Measurements from ENCODE around the gene PEMT.

PEMT gene

DNA sequence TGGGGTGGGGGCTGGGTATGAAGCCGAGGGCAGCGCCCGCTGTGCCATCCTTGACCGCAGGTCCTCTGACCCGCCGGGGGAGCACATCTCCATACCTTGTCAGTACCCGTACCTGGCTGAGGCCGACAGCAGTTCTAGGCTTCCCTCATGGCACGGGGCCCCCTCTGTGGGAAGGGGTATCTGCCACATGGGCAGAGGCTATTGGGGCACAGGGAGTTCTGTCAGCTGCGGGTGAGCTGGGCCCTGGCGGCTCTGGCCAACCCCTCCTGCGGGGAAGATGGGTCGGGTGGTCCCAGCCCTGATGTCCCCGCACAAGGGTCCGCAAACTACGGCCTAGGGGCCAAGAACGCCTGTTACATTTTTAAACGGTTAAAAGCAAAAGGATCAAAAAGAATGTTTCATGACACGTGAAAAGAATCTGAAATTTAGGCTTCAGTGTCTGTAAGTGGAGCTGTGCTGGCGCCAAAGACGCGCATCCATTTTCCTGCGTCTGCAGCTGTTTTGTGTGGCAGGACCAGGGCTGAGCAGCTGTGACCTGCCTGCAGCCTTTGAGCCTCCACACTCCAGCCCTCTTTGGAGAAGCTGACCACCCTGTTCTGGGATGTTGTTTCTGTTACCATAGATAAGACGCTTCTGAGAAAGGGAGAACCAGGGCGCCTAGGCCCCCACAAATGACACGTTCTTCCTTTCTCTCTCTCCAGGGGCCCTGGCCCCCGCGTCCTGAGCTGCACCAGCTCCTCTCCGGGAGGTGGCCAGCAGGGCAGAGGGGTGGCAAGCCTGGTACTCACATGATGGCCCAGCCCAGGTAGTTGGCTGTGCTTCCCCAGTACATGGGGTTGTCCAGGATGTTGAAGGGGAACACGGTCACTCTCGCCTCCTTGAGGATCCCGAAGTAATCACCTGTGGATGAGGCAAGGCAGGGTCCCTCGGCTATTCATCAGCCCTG is 82.6 kb downstream of the PEMT start:
- no peak for DNase-seq (ENCODE audit: low read depth)
- H3K4me3 ChIP-seq (ENCODE audit: low read depth, low read length), result no peak overlapping the region
- TF ChIP-seq, protein P1, sequence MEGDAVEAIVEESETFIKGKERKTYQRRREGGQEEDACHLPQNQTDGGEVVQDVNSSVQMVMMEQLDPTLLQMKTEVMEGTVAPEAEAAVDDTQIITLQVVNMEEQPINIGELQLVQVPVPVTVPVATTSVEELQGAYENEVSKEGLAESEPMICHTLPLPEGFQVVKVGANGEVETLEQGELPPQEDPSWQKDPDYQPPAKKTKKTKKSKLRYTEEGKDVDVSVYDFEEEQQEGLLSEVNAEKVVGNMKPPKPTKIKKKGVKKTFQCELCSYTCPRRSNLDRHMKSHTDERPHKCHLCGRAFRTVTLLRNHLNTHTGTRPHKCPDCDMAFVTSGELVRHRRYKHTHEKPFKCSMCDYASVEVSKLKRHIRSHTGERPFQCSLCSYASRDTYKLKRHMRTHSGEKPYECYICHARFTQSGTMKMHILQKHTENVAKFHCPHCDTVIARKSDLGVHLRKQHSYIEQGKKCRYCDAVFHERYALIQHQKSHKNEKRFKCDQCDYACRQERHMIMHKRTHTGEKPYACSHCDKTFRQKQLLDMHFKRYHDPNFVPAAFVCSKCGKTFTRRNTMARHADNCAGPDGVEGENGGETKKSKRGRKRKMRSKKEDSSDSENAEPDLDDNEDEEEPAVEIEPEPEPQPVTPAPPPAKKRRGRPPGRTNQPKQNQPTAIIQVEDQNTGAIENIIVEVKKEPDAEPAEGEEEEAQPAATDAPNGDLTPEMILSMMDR (conservative IDR thresholded peaks at IDR 0.05; ENCODE audit: low read depth, low read length), result no peak

DNA sequence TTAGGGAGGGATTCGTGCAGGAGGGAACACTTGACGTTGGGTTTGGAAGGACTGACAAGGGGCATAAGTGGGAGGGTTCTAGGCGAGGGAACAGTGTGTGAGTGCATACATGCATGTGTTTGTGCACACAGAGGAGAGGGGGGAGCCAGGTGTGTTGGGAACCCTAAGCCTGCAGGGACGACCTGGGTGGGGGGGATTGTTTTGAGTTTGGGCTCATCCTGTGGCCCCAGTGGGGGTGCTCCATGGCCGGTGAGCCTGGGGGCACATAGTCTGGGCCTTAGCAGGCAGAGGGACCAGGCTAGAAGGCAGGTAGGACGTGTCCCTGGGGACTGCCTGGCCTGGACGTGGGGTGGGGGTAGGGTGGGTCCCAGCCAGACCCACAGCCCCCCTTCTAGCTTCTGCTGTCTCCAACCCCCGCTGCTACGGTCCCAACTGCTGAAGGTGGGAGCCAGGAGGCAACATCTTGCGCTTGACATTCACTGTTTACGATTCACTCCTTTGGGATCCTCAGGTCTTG is 83.4 kb downstream of the PEMT start:
- TF ChIP-seq, protein P1 (conservative IDR thresholded peaks at IDR 0.05; ENCODE audit: low read depth, low read length), result no peak
- H3K4me3 ChIP-seq (ENCODE audit: low read depth, low read length), result no peak overlapping the region
- no peak for DNase-seq (ENCODE audit: low read depth)

DNA sequence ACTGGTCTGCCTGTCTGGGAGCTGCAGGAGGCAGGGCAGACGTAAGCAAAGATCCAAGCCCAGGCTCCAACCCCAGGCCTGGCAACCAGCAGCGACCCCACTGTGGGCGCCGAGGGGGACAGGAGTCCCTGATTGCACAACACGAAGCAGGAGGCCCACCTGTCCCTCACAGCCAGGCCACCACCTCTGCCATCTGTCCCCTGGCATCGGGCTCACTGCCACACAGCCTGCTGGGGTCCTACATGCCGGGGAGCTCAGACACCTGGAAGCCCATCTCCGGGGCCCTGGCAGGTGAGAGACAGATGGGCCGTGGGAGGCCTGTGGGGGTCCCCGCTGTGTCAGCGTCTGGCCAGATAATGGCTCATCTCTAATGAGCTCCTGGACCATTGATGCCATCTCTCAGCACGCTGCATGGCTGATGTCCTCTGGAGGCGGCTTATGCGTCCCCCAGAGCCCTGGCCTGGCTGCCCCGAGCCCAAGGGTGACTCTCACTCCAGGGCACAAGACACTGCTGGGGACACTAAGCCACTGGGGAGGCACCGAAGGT is 84.0 kb downstream of the PEMT start:
- TF ChIP-seq, protein P1 (conservative IDR thresholded peaks at IDR 0.05; ENCODE audit: low read depth, low read length), result no peak
- H3K4me3 ChIP-seq (ENCODE audit: low read depth, low read length), result no peak overlapping the region
- no peak for DNase-seq (ENCODE audit: low read depth)

DNA sequence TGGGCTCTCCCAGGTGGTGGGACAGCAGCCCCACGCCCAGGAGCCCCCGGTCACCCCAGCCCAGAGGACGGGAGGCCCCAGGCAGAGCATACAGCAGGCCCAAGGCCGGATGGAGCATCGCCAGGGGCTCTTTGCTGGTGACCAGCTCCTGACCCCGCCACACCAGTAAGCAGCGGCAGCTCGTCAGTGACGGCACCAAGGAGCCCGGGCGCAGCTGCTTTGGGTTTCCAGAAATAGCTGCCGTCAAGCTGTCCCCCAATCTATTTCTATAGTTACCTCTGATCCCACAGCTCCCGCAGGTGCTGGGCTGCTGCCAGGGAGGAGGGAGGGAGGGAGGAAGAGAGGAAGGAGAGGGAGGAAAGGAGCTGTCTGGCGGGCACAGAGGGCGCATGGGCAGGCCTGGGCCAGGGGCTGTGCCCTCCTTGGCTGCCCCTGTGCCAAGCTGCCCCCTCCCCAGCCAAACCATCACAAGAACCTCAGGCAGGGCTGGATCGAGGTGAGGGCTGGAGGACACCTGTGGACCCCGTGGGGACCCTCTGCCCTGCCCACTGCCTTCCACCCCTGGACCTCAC is 84.5 kb downstream of the PEMT start:
- no peak for DNase-seq (ENCODE audit: low read depth)
- TF ChIP-seq, protein P1 (conservative IDR thresholded peaks at IDR 0.05; ENCODE audit: low read depth, low read length), result no peak

DNA sequence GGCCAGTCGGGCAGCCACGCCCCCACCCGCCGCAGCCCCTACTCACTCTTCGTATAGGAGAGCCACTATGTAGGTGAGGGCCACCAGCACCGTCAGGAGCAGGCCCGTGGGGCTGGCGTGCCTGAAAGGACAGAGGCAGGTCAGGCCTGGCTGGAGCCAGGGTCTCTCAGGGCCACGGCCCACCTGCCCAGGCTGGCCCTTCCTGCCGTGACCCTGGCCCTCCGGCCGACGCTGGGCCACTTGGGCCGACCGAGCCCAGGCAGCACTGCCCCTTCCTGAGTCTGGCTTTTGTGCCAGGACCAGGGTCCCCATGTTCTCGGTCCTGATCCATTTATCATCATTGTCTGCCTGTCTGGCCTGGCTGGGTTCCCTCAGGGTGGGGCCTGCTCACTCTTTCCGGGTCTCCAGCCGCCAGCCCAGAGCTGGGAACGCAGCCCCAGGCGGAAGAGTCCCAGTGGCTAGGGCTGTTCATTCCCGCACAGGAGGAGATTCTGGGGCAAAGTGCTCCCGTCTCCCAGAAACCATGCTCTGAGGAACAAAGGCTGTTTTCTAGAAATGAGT is 85.2 kb downstream of the PEMT start:
- no peak for DNase-seq (ENCODE audit: low read depth)
- TF ChIP-seq, protein P1 (conservative IDR thresholded peaks at IDR 0.05; ENCODE audit: low read depth, low read length), result no peak
- H3K4me3 ChIP-seq (ENCODE audit: low read depth, low read length), result no peak overlapping the region

More for the DNA sequence above, 84.5 kb downstream of the PEMT start:
- no peak overlapping the region for H3K4me3 ChIP-seq (ENCODE audit: low read depth, low read length)

DNA sequence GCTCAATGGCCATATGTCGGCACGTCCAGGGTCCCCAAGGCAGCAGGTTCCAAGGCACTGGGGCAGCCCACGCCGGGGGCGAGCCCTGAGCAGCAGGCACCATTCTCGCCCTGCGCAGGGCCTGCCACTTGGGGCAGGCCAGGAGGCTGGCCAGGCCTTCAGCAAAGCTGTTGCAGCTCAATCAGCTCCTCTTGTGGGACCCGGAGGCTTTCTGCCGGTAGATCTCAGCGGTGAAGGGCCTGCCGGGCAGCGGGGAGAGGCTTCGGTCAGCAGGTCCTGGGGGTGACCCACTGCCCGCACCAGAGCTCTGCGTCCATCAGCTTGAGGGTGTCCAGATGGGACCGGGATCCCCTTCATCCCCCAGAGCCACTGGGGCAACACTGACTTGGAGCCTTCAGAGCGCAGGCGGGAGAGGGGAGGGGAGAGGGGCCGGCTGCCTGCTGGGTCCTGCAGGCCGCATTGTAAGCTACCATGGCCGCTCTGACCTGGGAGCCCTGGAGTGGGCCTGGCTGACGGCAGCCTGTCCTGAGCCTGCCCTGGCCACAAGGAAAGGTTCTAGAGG is 85.8 kb downstream of the PEMT start:
- TF ChIP-seq, protein P1 (conservative IDR thresholded peaks at IDR 0.05; ENCODE audit: low read depth, low read length), result no peak
- no peak overlapping the region for H3K4me3 ChIP-seq (ENCODE audit: low read depth, low read length)
- no peak for DNase-seq (ENCODE audit: low read depth)
